ENCODE data around the gene NOS1.
"Not testable (repeated sequence)": the region's sequence is repeated elsewhere in the genome, so short reads cannot be mapped to it uniquely, and the experiment has no call there.

The NOS1 gene

GRCh38 chr12:117207675-117208074 is 153.8 kb downstream of the NOS1 start:
- no peak for FAIRE-seq

- FAIRE-seq = no peak
Measured at GRCh38 chr12:117202556-117202955, 158.9 kb downstream of the NOS1 start.

GRCh38 chr12:117202033-117202432 is 159.4 kb downstream of the NOS1 start:
- no peak for FAIRE-seq

GRCh38 chr12:117199956-117200744 is 161.3 kb downstream of the NOS1 start:
- not testable (repeated sequence) for FAIRE-seq

- not testable (repeated sequence) for FAIRE-seq
Measured at GRCh38 chr12:117196334-117196733, 165.1 kb downstream of the NOS1 start.

- FAIRE-seq = not testable (repeated sequence)
Measured at GRCh38 chr12:117195027-117195426, 166.4 kb downstream of the NOS1 start.

GRCh38 chr12:117193903-117194302 is 167.5 kb downstream of the NOS1 start:
- FAIRE-seq = no peak

GRCh38 chr12:117192581-117192980 is 168.8 kb downstream of the NOS1 start:
- FAIRE-seq = not testable (repeated sequence)

GRCh38 chr12:117192057-117192456 is 169.4 kb downstream of the NOS1 start:
- no peak for FAIRE-seq

GRCh38 chr12:117190210-117190781 is 171.1 kb downstream of the NOS1 start, which contains the start of gene FBXO21:
Gene FBXO21 (minus strand): TSS chr12:117190470. CDS start chr12:117190456, 14 bp downstream.
- no peak for FAIRE-seq

- no peak for FAIRE-seq
Measured at GRCh38 chr12:117189725-117190209, 171.7 kb downstream of the NOS1 start.

GRCh38 chr12:117188961-117189724 is 172.3 kb downstream of the NOS1 start:
- FAIRE-seq = no peak

- FAIRE-seq = no peak
Measured at GRCh38 chr12:117188121-117188665, 173.2 kb downstream of the NOS1 start.

GRCh38 chr12:117187421-117187820 is 174.0 kb downstream of the NOS1 start:
- FAIRE-seq = no peak

GRCh38 chr12:117182866-117183265 is 178.6 kb downstream of the NOS1 start:
- no peak for FAIRE-seq

GRCh38 chr12:117181468-117181843 is 180.0 kb downstream of the NOS1 start:
- not testable (repeated sequence) for FAIRE-seq

- FAIRE-seq = no peak
Measured at GRCh38 chr12:117180758-117181467, 180.5 kb downstream of the NOS1 start.

- FAIRE-seq = no peak
Measured at GRCh38 chr12:117178745-117179144, 182.7 kb downstream of the NOS1 start.

- no peak for FAIRE-seq
Measured at GRCh38 chr12:117178301-117178700, 183.1 kb downstream of the NOS1 start.

GRCh38 chr12:117172168-117172567 is 189.3 kb downstream of the NOS1 start:
- no peak for FAIRE-seq

- no peak for FAIRE-seq
Measured at GRCh38 chr12:117171499-117172162, 189.8 kb downstream of the NOS1 start.

- FAIRE-seq = no peak
Measured at GRCh38 chr12:117169548-117169947, 191.9 kb downstream of the NOS1 start.
